Large intestine (tissue), 3 donors: ENCODE results near the gene PCNP. TPM values are rescaled to one million over a fixed set of nuclear protein-coding genes. Genes with fewer than 3 reads are reported as not detected.
A peak's percentile ranks its signal among the peaks of the same experiment; 100 is the strongest.
"Not testable (repeated sequence)": the region's sequence is repeated elsewhere in the genome, so short reads cannot be mapped to it uniquely, and the experiment has no call there.

Source experiments
- DNase-seq, 2 donors: peaks; one replicate each; pipeline versions ENCODE4 v3.0.0 to v3.0.0-alpha.2; 2013
- H3K27ac ChIP-seq: one replicate; pipeline ENCODE4 v1.5.1; 2013; ENCODE audit warnings: low read length
- H3K27me3 ChIP-seq: 2 replicates; pipeline ENCODE4 v1.6.1; 2013; ENCODE audit warnings: low read length; ENCODE audit not compliant: control insufficient read depth, insufficient read depth
- H3K36me3 ChIP-seq: 2 replicates; pipeline ENCODE4 v1.6.1; 2013; ENCODE audit warnings: low read length; ENCODE audit not compliant: control insufficient read depth, insufficient read depth
- H3K4me1 ChIP-seq: one replicate; pipeline ENCODE4 v1.6.1; 2013; ENCODE audit warnings: low read length; ENCODE audit not compliant: control insufficient read depth, insufficient read depth
- H3K4me3 ChIP-seq: one replicate; pipeline ENCODE4 v1.5.1; 2013; ENCODE audit warnings: low read length
- H3K9me3 ChIP-seq: one replicate; pipeline ENCODE4 v1.6.1; 2013; ENCODE audit warnings: mild to moderate bottlenecking, low read depth, low read length, moderate library complexity; ENCODE audit not compliant: control insufficient read depth
- WGBS: methylation state at CpG from one replicate; pipeline ENCODE4 v1.1.5; 2013; ENCODE audit warnings: low lambda C conversion rate; ENCODE audit not compliant: insufficient coverage; 5-methylcytosine and 5-hydroxymethylcytosine counted together
- polyA plus RNA-seq: library from polyadenylated mRNA; unstranded; fragments of 120-200 nt; gene quantifications from one replicate; pipeline ENCODE4 v1.2.1, GENCODE V29; 2013

PCNP gene
- polyA plus RNA-seq, 1 donor = 118 TPM

GRCh38 chr3:101533603-101533968, 40.4 kb upstream of the PCNP start:
- Histone ChIP-seq H3K27me3 (no peaks in the 10 kb centered on the region), H3K36me3 (no peaks in the 10 kb centered on the region), H3K27ac (no peak overlapping the region), H3K4me3 (no peak overlapping the region), H3K9me3 (no peaks in the 10 kb centered on the region), H3K4me1 (peaks cover 6% of the 10 kb centered on the region)
- no peak for DNase-seq
- WGBS = no CpG with 5 or more reads among the region's 1 CpG

- WGBS = no CpG with 5 or more reads among the region's 5 CpGs
- Histone ChIP-seq H3K36me3 (no peaks in the 10 kb centered on the region), H3K9me3 (no peaks in the 10 kb centered on the region), H3K27ac (no peak overlapping the region), H3K4me3 (no peak overlapping the region), H3K4me1 (peaks cover 6% of the 10 kb centered on the region), H3K27me3 (no peaks in the 10 kb centered on the region)
- no peak for DNase-seq
Measured at GRCh38 chr3:101535221-101535620, 38.8 kb upstream of the PCNP start.

- H3K27me3 ChIP-seq = no peaks in the 10 kb centered on the region
Measured at GRCh38 chr3:101536266-101536665, 37.7 kb upstream of the PCNP start.

GRCh38 chr3:101536955-101537354, 37.0 kb upstream of the PCNP start:
- H3K4me3 ChIP-seq, H3K27me3 ChIP-seq, H3K27ac ChIP-seq, DNase-seq, H3K36me3 ChIP-seq, H3K4me1 ChIP-seq, H3K9me3 ChIP-seq: not testable (repeated sequence)
- no CpG with 5 or more reads among the region's 1 CpG for WGBS

More at GRCh38 chr3:101536266-101536665, 37.7 kb upstream of the PCNP start:
- Histone ChIP-seq H3K27ac (no peak overlapping the region), H3K4me1 (no peaks in the 10 kb centered on the region), H3K36me3 (no peaks in the 10 kb centered on the region), H3K4me3 (no peak overlapping the region), H3K9me3 (no peaks in the 10 kb centered on the region)
- no CpG with 5 or more reads among the region's 1 CpG for WGBS
- DNase-seq = no peak

- H3K4me3 ChIP-seq = no peak overlapping the region
- no peaks in the 10 kb centered on the region for H3K4me1 ChIP-seq
- no peaks in the 10 kb centered on the region for H3K36me3 ChIP-seq
- H3K27ac ChIP-seq = no peak overlapping the region
- no peaks in the 10 kb centered on the region for H3K27me3 ChIP-seq
- no peaks in the 10 kb centered on the region for H3K9me3 ChIP-seq
- no peak for DNase-seq
Measured at GRCh38 chr3:101542957-101543356, 31.0 kb upstream of the PCNP start.

- no peak overlapping the region for H3K27ac ChIP-seq
- WGBS = no CpG with 5 or more reads among the region's 1 CpG
- H3K4me1 ChIP-seq = no peaks in the 10 kb centered on the region
- no peaks in the 10 kb centered on the region for H3K9me3 ChIP-seq
- H3K27me3 ChIP-seq = no peaks in the 10 kb centered on the region
- H3K36me3 ChIP-seq = no peaks in the 10 kb centered on the region
- H3K4me3 ChIP-seq = no peak overlapping the region
- DNase-seq = no peak
Measured at GRCh38 chr3:101544161-101544850, 29.7 kb upstream of the PCNP start.

- no peak overlapping the region for H3K27ac ChIP-seq
- WGBS = no CpG with 5 or more reads among the region's 2 CpGs
Measured at GRCh38 chr3:101548527-101549105, 25.4 kb upstream of the PCNP start.

GRCh38 chr3:101549473-101549872, 24.5 kb upstream of the PCNP start:
- H3K27ac ChIP-seq = no peak overlapping the region
- no peak for DNase-seq
- WGBS = no CpG with 5 or more reads among the region's 1 CpG

More at GRCh38 chr3:101548527-101549105, 25.4 kb upstream of the PCNP start:
- Histone ChIP-seq H3K9me3 (peaks cover 13% of the 10 kb centered on the region), H3K4me3 (no peak overlapping the region), H3K27me3 (no peaks in the 10 kb centered on the region), H3K4me1 (peaks cover 2% of the 10 kb centered on the region), H3K36me3 (no peaks in the 10 kb centered on the region)
- DNase-seq = peak; percentile 33 to 61

GRCh38 chr3:101551359-101552081, 22.5 kb upstream of the PCNP start:
- H3K27ac ChIP-seq, DNase-seq, H3K4me1 ChIP-seq, H3K4me3 ChIP-seq, H3K27me3 ChIP-seq, H3K36me3 ChIP-seq: not testable (repeated sequence)
- WGBS = no CpG with 5 or more reads among the region's 50 CpGs
- peaks cover 13% of the 10 kb centered on the region for H3K9me3 ChIP-seq

More at GRCh38 chr3:101549473-101549872, 24.5 kb upstream of the PCNP start:
- Histone ChIP-seq H3K36me3 (no peaks in the 10 kb centered on the region), H3K27me3 (no peaks in the 10 kb centered on the region), H3K4me1 (peaks cover 2% of the 10 kb centered on the region), H3K4me3 (no peak overlapping the region), H3K9me3 (peaks cover 13% of the 10 kb centered on the region)

- WGBS = no CpG with 5 or more reads among the region's 5 CpGs
Measured at GRCh38 chr3:101553381-101553780, 20.6 kb upstream of the PCNP start.

More at GRCh38 chr3:101553381-101553780, 20.6 kb upstream of the PCNP start:
- peaks cover 13% of the 10 kb centered on the region for H3K9me3 ChIP-seq
- H3K27ac ChIP-seq, H3K4me1 ChIP-seq, DNase-seq, H3K27me3 ChIP-seq, H3K36me3 ChIP-seq, H3K4me3 ChIP-seq: not testable (repeated sequence)
